ENCODE results near the gene GPR50. TPM values are rescaled to one million over a fixed set of nuclear protein-coding genes. Genes with fewer than 3 reads are reported as not detected.

The GPR50 gene
- total and polyA plus RNA-seq, 2 of the 4 experiments (the other 2 are of a cell fraction): not detected

DNA sequence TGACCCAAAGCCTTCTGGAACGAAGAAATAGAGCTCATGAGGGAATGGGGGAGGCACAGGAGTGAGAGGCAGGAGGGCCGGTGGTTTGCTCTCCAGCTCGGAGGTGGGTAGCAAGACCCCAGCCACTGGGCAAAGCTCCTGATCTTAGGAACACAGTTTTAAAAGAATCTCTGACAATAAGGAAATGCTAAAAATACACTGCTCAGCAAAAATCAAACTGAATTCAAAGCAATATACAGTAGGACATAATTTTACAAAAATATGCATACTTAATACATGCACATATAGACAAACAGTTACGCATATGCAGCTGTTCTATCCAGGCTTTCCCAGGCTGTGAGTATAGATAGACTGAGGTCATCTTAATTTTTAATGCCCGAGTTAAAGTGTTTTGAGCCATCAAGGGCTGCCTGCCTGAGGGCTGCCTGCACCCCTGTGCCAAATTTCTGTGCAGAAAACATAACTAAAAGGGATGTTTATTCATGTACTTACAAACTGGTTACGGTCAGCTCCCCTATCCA is 6.9 kb downstream of the GPR50 start:
- Histone ChIP-seq H2BK20ac (ENCODE audit: low read depth, low read length) (no peak overlapping the region), H2AFZ (replicated peaks; ENCODE audit: low read length, poor library complexity) (no peak overlapping the region), H3K79me1 (ENCODE audit: low read depth in 1 of 2, low read length in 2 of 2) (no peaks in the 10 kb centered on the region), H3K56ac (ENCODE audit: extremely low read depth, insufficient read depth, low read length) (no peak overlapping the region), H3K4ac (ENCODE audit: low read depth, low read length) (no peak overlapping the region), H2BK5ac (ENCODE audit: low read depth, low read length, poor library complexity, severe bottlenecking) (no peak overlapping the region), H3K9me1 (ENCODE audit: insufficient read depth, low read length) (no peaks in the 10 kb centered on the region), H3K36me3 (ENCODE audit: control insufficient read depth, insufficient read depth, low read length) (no peaks in the 10 kb centered on the region), H4K91ac (ENCODE audit: insufficient read depth, low read depth, low read length) (no peak overlapping the region), H3K23ac (ENCODE audit: low read depth, low read length) (no peak overlapping the region), H3K9ac (ENCODE audit: low read depth, low read length) (no peak overlapping the region), H3K9me3 (ENCODE audit: control insufficient read depth, insufficient read depth, low read length) (peaks cover 4% of the 10 kb centered on the region; the same call in 1 of the 2 replicates), H2BK120ac (ENCODE audit: low read depth, low read length) (no peak overlapping the region), H2AK5ac (ENCODE audit: low read depth, low read length) (no peak overlapping the region), H3K4me1 (ENCODE audit: control insufficient read depth, insufficient read depth, low read length) (no peaks in the 10 kb centered on the region), H2BK15ac (ENCODE audit: low read depth, low read length) (no peak overlapping the region), H3K4me3 (ENCODE audit: insufficient read depth, low read depth, low read length) (no peak overlapping the region), H4K20me1 (ENCODE audit: insufficient read depth, low read length) (no peaks in the 10 kb centered on the region), H3K27ac (ENCODE audit: insufficient read depth, low read length) (no peak overlapping the region), H2AK9ac (replicated peaks; ENCODE audit: low read depth, low read length, poor library complexity) (no peak overlapping the region), H3K18ac (ENCODE audit: low read depth, low read length) (no peak overlapping the region), H3K14ac (replicated peaks; ENCODE audit: low read depth, low read length) (no peak overlapping the region), H4K8ac (ENCODE audit: low read depth in 2 of 2, low read length in 2 of 2) (no peak overlapping the region), H4K5ac (ENCODE audit: low read depth, low read length) (no peak overlapping the region), H3K27me3 (ENCODE audit: control insufficient read depth, insufficient read depth, low read length) (peaks cover 2% of the 10 kb centered on the region; the same call in 1 of the 2 replicates), H3K4me2 (ENCODE audit: low read depth, low read length) (no peak overlapping the region)
- TF ChIP-seq, protein P1, sequence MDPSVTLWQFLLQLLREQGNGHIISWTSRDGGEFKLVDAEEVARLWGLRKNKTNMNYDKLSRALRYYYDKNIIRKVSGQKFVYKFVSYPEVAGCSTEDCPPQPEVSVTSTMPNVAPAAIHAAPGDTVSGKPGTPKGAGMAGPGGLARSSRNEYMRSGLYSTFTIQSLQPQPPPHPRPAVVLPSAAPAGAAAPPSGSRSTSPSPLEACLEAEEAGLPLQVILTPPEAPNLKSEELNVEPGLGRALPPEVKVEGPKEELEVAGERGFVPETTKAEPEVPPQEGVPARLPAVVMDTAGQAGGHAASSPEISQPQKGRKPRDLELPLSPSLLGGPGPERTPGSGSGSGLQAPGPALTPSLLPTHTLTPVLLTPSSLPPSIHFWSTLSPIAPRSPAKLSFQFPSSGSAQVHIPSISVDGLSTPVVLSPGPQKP (IDR thresholded peaks at IDR 0.05; ENCODE audit: borderline replicate concordance, low read depth, low read length): no peak
- no peak for TF ChIP-seq RAD21 (IDR thresholded peaks at IDR 0.05; ENCODE audit: low read length)
- TF ChIP-seq SMC3 (IDR thresholded peaks at IDR 0.05; ENCODE audit: low read depth, low read length): no peak
- peak; percentile 41 for TF ChIP-seq MAFK (IDR thresholded peaks at IDR 0.05; ENCODE audit: low read depth, low read length)
- TF ChIP-seq RCOR1 (IDR thresholded peaks at IDR 0.05; ENCODE audit: insufficient replicate concordance, low read length): no peak
- intact Hi-C loops (cut with micrococcal nuclease) (no loop called here), in situ Hi-C loops (cut with MboI; ENCODE audit: low sequenced_read_pairs) (no loop called here), dilution Hi-C loops (cut with HindIII; ENCODE audit: low sequenced_read_pairs, unreplicated experiment) (no loop called here)
- 0% methylated on average over 1 of the region's 6 CpGs; no CpG with 5 or more reads in 1 of the 2 experiments for WGBS, 2 experiments (ENCODE audit: extremely low coverage in 2 of 2, insufficient read length in 1 of 2)
- no TSS peak for BruUV-seq (replicated peaks)
- CTCF ChIA-PET: no interaction called here
- ATAC-seq (ENCODE audit: low read depth) (no peak), DNase-seq (no peak)
- POLR2A ChIA-PET (ENCODE audit: unreplicated experiment): no interaction called here

Measured in IMR-90 (cell line).